WTC11 (cell line): ENCODE data around the gene NLRP3. TPM values are rescaled to one million over a fixed set of nuclear protein-coding genes. Genes with fewer than 3 reads are reported as not detected.

Source experiments
- ATAC-seq: fragments of 200-7000 bp; cut with Tn5 transposase; 2 replicates; pipeline ENCODE4 v1.10.0; 2021; ENCODE audit warnings: mild to moderate bottlenecking, moderate library complexity
- CTCF ChIA-PET: fragments of 300-600 bp; sonication (Branson Sonifier 250); formaldehyde crosslinking; loops from one replicate; lab custom pipeline; 2021; ENCODE audit warnings: antibody characterized with exemption; lab: Charles Lee
- POLR2A ChIA-PET: fragments of 350-600 bp; sonication (Branson Sonifier 250); formaldehyde crosslinking; loops from one replicate; lab custom pipeline; 2021; ENCODE audit warnings: antibody characterized with exemption; lab: Charles Lee
- DNase-seq: peaks from one replicate; pipeline ENCODE4 v3.0.0; 2021; ENCODE audit warnings: low spot score
- H3K27ac Mint-ChIP-seq: 2 replicates; pipeline ENCODE4 v1.8.0; 2021; ENCODE audit warnings: mixed read lengths
- H3K27me3 Mint-ChIP-seq: 2 replicates; pipeline ENCODE4 v1.8.0; 2021; ENCODE audit warnings: low read depth, mild to moderate bottlenecking, moderate library complexity, mixed read lengths
- H3K36me3 Mint-ChIP-seq: 2 replicates; pipeline ENCODE4 v1.8.0; 2021; ENCODE audit warnings: mixed read lengths
- H3K4me1 Mint-ChIP-seq: 2 replicates; pipeline ENCODE4 v1.8.0; 2022; ENCODE audit warnings: mixed read lengths
- H3K4me3 Mint-ChIP-seq: 2 replicates; pipeline ENCODE4 v1.8.0; 2021; ENCODE audit warnings: mild to moderate bottlenecking, moderate library complexity, mixed read lengths
- H3K9me3 Mint-ChIP-seq: 2 replicates; pipeline ENCODE4 v1.8.0; 2021; ENCODE audit warnings: mixed read lengths
- ATF2 ChIP-seq: sonication (generic); formaldehyde crosslinking; IDR thresholded peaks from 2 replicates; pipeline ENCODE4 v1.8.1; 2022; ENCODE audit warnings: low read depth, missing genetic modification reagents, borderline replicate concordance
- ERG ChIP-seq: fragments of 250-450 bp; sonication (Bioruptor Pico); IDR thresholded peaks from 2 replicates; pipeline ENCODE4 v1.8.0; 2021; ENCODE audit warnings: mild to moderate bottlenecking
- FOXP1 ChIP-seq: sonication (generic); formaldehyde crosslinking; IDR thresholded peaks from 2 replicates; pipeline ENCODE4 v1.8.0; 2022; ENCODE audit warnings: missing genetic modification reagents, mild to moderate bottlenecking, moderate library complexity, borderline replicate concordance
- FOXP4 ChIP-seq: sonication (generic); formaldehyde crosslinking; IDR thresholded peaks from 2 replicates; pipeline ENCODE4 v1.8.0; 2022; ENCODE audit warnings: mild to moderate bottlenecking, missing genetic modification reagents
- IRF1 ChIP-seq: sonication (generic); formaldehyde crosslinking; IDR thresholded peaks from 2 replicates; pipeline ENCODE4 v1.8.0; 2023; ENCODE audit warnings: missing genetic modification reagents
- KAT7 ChIP-seq: sonication (generic); formaldehyde crosslinking; IDR thresholded peaks from 2 replicates; pipeline ENCODE4 v1.8.1; 2023; ENCODE audit warnings: missing genetic modification reagents, mild to moderate bottlenecking, borderline replicate concordance
- NFATC4 ChIP-seq: fragments of 250-450 bp; sonication (Bioruptor Pico); IDR thresholded peaks from 2 replicates; pipeline ENCODE4 v1.9.0; 2021; ENCODE audit warnings: mild to moderate bottlenecking
- PRRX2 ChIP-seq: fragments of 250-450 bp; sonication (Bioruptor Pico); IDR thresholded peaks from 2 replicates; pipeline ENCODE4 v1.8.0; 2021; ENCODE audit warnings: mild to moderate bottlenecking
- RORB ChIP-seq: fragments of 250-450 bp; sonication (Bioruptor Pico); IDR thresholded peaks from 2 replicates; pipeline ENCODE4 v1.9.0; 2021; ENCODE audit warnings: mild to moderate bottlenecking
- SMAD4 ChIP-seq: sonication (generic); formaldehyde crosslinking; IDR thresholded peaks from 2 replicates; pipeline ENCODE4 v1.8.0; 2022; ENCODE audit warnings: mild to moderate bottlenecking, missing genetic modification reagents
- SOX15 ChIP-seq: fragments of 250-450 bp; sonication (Bioruptor Pico); IDR thresholded peaks from 2 replicates; pipeline ENCODE4 v1.9.0; 2021; ENCODE audit warnings: mild to moderate bottlenecking
- ZBTB21 ChIP-seq: sonication (generic); formaldehyde crosslinking; IDR thresholded peaks from 2 replicates; pipeline ENCODE4 v1.8.1; 2023; ENCODE audit warnings: mild to moderate bottlenecking, missing genetic modification reagents, borderline replicate concordance
- ZMAT4 ChIP-seq: fragments of 250-450 bp; sonication (Bioruptor Pico); IDR thresholded peaks from 2 replicates; pipeline ENCODE4 v1.9.0; 2021; ENCODE audit warnings: mild to moderate bottlenecking
- total RNA-seq: library from RNA; stranded (reverse); gene quantifications from 3 replicates; pipeline ENCODE4 v1.2.3, GENCODE V29; 2021
- TF ChIP-seq, protein P1 (sequence below): sonication (generic); formaldehyde crosslinking; IDR thresholded peaks from 2 replicates; pipeline ENCODE4 v1.8.1; 2023; ENCODE audit warnings: mild to moderate bottlenecking, missing genetic modification reagents, borderline replicate concordance
- TF ChIP-seq, protein P2 (sequence below): sonication (generic); formaldehyde crosslinking; conservative IDR thresholded peaks from 2 replicates; pipeline ENCODE4 v1.8.1; 2022; ENCODE audit warnings: mild to moderate bottlenecking, missing genetic modification reagents
- TF ChIP-seq, protein P3 (sequence below): fragments of 250-450 bp; sonication (Bioruptor Pico); IDR thresholded peaks from 2 replicates; pipeline ENCODE4 v2.1.2; 2022; ENCODE audit warnings: mild to moderate bottlenecking, moderate library complexity
- TF ChIP-seq, protein P4 (sequence below): fragments of 250-450 bp; sonication (Bioruptor Pico); IDR thresholded peaks from 2 replicates; pipeline ENCODE4 v1.9.0; 2021; ENCODE audit warnings: moderate library complexity, mild to moderate bottlenecking, inconsistent platforms, borderline replicate concordance

The NLRP3 gene
- total RNA-seq, 1 experiment from 2014 or later, result 0.11 TPM

- TF ChIP-seq, protein P1, sequence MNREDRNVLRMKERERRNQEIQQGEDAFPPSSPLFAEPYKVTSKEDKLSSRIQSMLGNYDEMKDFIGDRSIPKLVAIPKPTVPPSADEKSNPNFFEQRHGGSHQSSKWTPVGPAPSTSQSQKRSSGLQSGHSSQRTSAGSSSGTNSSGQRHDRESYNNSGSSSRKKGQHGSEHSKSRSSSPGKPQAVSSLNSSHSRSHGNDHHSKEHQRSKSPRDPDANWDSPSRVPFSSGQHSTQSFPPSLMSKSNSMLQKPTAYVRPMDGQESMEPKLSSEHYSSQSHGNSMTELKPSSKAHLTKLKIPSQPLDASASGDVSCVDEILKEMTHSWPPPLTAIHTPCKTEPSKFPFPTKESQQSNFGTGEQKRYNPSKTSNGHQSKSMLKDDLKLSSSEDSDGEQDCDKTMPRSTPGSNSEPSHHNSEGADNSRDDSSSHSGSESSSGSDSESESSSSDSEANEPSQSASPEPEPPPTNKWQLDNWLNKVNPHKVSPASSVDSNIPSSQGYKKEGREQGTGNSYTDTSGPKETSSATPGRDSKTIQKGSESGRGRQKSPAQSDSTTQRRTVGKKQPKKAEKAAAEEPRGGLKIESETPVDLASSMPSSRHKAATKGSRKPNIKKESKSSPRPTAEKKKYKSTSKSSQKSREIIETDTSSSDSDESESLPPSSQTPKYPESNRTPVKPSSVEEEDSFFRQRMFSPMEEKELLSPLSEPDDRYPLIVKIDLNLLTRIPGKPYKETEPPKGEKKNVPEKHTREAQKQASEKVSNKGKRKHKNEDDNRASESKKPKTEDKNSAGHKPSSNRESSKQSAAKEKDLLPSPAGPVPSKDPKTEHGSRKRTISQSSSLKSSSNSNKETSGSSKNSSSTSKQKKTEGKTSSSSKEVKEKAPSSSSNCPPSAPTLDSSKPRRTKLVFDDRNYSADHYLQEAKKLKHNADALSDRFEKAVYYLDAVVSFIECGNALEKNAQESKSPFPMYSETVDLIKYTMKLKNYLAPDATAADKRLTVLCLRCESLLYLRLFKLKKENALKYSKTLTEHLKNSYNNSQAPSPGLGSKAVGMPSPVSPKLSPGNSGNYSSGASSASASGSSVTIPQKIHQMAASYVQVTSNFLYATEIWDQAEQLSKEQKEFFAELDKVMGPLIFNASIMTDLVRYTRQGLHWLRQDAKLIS (CRISPR knock-in tag), result no peak
- no peak for TF ChIP-seq IRF1 (CRISPR knock-in tag)
- TF ChIP-seq, protein P2, sequence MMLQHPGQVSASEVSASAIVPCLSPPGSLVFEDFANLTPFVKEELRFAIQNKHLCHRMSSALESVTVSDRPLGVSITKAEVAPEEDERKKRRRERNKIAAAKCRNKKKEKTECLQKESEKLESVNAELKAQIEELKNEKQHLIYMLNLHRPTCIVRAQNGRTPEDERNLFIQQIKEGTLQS (CRISPR knock-in tag), result no peak
These were observed 49.8 kb downstream of the NLRP3 start (continued) for GRCh38 chr1:247465796-247466195.

GRCh38 chr1:247467129-247467528 lies 51.2 kb downstream of the NLRP3 start:
- ATAC-seq (no peak), DNase-seq (no peak)
- Mint-ChIP-seq H3K36me3 (peaks cover 8% of the 10 kb centered on the region), H3K4me1 (peaks cover 2% of the 10 kb centered on the region), H3K9me3 (peaks cover 23% of the 10 kb centered on the region), H3K27ac (no peak overlapping the region), H3K27me3 (no peaks in the 10 kb centered on the region; the same call in 1 of the 2 replicates), H3K4me3 (no peak overlapping the region)
- ChIA-PET POLR2A (no interaction called here), CTCF (no interaction called here)
- TF ChIP-seq ZMAT4 (CRISPR knock-in tag), result no peak
- no peak for TF ChIP-seq PRRX2 (CRISPR knock-in tag)
- TF ChIP-seq, protein P3, sequence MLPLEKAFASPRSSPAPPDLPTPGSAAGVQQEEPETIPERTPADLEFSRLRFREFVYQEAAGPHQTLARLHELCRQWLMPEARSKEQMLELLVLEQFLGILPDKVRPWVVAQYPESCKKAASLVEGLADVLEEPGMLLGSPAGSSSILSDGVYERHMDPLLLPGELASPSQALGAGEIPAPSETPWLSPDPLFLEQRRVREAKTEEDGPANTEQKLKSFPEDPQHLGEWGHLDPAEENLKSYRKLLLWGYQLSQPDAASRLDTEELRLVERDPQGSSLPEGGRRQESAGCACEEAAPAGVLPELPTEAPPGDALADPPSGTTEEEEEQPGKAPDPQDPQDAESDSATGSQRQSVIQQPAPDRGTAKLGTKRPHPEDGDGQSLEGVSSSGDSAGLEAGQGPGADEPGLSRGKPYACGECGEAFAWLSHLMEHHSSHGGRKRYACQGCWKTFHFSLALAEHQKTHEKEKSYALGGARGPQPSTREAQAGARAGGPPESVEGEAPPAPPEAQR, result no peak
- TF ChIP-seq FOXP4, result no peak
- TF ChIP-seq RORB (CRISPR knock-in tag), result no peak
- no peak for TF ChIP-seq NFATC4
- no peak for TF ChIP-seq FOXP1
- TF ChIP-seq KAT7 (CRISPR knock-in tag), result no peak

DNA sequence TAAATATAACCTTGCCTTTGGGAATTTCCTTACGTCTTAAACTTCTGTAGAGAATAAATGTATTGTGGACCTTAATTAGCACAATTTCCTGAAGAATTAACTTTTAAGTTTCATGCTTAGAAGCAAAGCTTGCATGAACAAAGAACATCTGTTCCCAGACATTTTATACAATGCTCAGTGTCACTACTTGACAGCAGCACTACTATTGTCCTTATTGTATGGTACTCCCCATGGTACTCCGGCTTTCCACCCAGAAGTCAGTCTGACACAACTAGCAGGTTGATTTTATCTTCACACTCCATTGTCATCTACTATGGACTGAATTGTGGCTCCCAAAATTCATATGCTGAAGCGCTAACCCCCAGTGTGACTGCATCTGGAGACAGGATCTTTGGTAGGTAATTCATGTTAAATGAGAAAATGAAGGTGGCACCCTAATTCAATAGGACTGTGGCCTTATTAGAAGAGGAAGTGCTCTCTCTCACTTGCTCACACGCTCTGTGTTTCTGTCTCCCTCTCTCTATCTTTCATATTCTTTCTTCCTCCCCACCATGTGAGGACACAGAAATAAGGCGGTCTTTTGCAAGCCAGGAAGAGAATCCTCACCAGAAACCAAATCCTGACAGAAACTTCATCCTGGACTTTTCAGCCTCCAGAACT lies 52.6 kb downstream of the NLRP3 start:
- POLR2A ChIA-PET, result no interaction called here
- TF ChIP-seq, protein P4, sequence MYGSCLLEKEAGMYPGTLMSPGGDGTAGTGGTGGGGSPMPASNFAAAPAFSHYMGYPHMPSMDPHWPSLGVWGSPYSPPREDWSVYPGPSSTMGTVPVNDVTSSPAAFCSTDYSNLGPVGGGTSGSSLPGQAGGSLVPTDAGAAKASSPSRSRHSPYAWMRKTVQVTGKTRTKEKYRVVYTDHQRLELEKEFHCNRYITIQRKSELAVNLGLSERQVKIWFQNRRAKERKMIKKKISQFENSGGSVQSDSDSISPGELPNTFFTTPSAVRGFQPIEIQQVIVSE (CRISPR knock-in tag), result no peak
- no peak for TF ChIP-seq SOX15 (CRISPR knock-in tag)
- no peak for TF ChIP-seq ATF2 (CRISPR knock-in tag)
- no peak for TF ChIP-seq ERG (CRISPR knock-in tag)
- no peak for TF ChIP-seq ZMAT4 (CRISPR knock-in tag)
- TF ChIP-seq ZBTB21 (CRISPR knock-in tag), result no peak
- TF ChIP-seq SMAD4 (CRISPR knock-in tag), result no peak
- TF ChIP-seq, all 79 proteins: peak for 0
- CTCF ChIA-PET, result no interaction called here
- no peak for DNase-seq
- Mint-ChIP-seq H3K4me3 (no peak overlapping the region), H3K4me1 (peaks cover 14% of the 10 kb centered on the region), H3K27ac (peak overlapping the region; percentile 0; the same call in 1 of the 2 replicates), H3K9me3 (peaks cover 8% of the 10 kb centered on the region), H3K27me3 (no peaks in the 10 kb centered on the region), H3K36me3 (no peaks in the 10 kb centered on the region)
- no peak for ATAC-seq
